Activated CD4-positive, alpha-beta T cell treated with anti-CD3 and anti-CD28 coated beads, Interleukin-2, amount 10 ng/mL, durations not matched to agents 7 days and 5 days (primary cell): ENCODE measurements around the gene ATG10. TPM values are rescaled to one million over a fixed set of nuclear protein-coding genes. Genes with fewer than 3 reads are reported as not detected.
"Not testable (repeated sequence)": the region's sequence is repeated elsewhere in the genome, so short reads cannot be mapped to it uniquely, and the experiment has no call there.

Experiments used
- CTCF ChIA-PET: fragments of 350-600 bp; sonication (Branson Sonifier 250); formaldehyde crosslinking; loops from one replicate; lab custom pipeline; 2021; ENCODE audit warnings: antibody characterized with exemption; lab: Charles Lee
- POLR2A ChIA-PET: fragments of 350-600 bp; sonication (Branson Sonifier 250); formaldehyde crosslinking; loops from one replicate; lab custom pipeline; 2021; ENCODE audit warnings: antibody characterized with exemption; lab: Charles Lee
- DNase-seq: peaks from one replicate; pipeline ENCODE4 v3.0.0-alpha.2; 2020
- H3K27ac Mint-ChIP-seq: one replicate; pipeline ENCODE4 v1.8.0; 2021; ENCODE audit warnings: mild to moderate bottlenecking, moderate library complexity, mixed read lengths
- H3K27me3 Mint-ChIP-seq: one replicate; pipeline ENCODE4 v1.8.0; 2021; ENCODE audit warnings: mixed read lengths
- H3K36me3 Mint-ChIP-seq: one replicate; pipeline ENCODE4 v1.8.0; 2021; ENCODE audit warnings: low read depth, mixed read lengths
- H3K4me1 Mint-ChIP-seq: one replicate; pipeline ENCODE4 v1.8.0; 2021; ENCODE audit warnings: mixed read lengths
- H3K4me3 Mint-ChIP-seq: one replicate; pipeline ENCODE4 v1.8.0; 2021; ENCODE audit warnings: mild to moderate bottlenecking, moderate library complexity, mixed read lengths
- H3K9me3 Mint-ChIP-seq: one replicate; pipeline ENCODE4 v1.8.0; 2021; ENCODE audit warnings: mixed read lengths
- total RNA-seq, 2 experiments: library from RNA; stranded (reverse); gene quantifications; one replicate each; pipeline ENCODE4 v1.2.3, GENCODE V29; 2021

The ATG10 gene
- total RNA-seq, 2 experiments from 2014 or later, result 6.6 to 9.4 TPM

DNA sequence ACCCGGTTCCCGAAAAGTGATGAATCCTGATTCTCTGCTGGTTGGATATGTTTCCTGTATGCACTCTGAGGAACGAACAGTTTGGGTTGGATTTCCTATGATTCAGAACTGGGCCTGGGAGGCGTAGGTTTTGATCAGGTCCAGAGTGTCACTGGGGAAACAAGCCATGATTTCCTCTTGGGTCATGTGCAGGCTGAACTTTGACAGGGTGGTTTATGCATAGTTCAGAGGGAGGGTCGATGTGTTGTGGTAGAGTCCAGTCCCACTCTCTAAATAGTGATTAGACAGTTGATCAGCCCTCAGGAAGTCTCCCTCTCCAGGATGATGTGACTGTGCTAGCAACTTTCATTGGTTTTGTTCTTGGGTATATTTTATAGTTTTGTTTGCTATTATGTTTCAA is 17.4 kb downstream of the ATG10 start:
- no peaks in the 10 kb centered on the region for H3K27me3 Mint-ChIP-seq
- no peak overlapping the region for H3K27ac Mint-ChIP-seq
- POLR2A ChIA-PET, result no interaction called here

DNA sequence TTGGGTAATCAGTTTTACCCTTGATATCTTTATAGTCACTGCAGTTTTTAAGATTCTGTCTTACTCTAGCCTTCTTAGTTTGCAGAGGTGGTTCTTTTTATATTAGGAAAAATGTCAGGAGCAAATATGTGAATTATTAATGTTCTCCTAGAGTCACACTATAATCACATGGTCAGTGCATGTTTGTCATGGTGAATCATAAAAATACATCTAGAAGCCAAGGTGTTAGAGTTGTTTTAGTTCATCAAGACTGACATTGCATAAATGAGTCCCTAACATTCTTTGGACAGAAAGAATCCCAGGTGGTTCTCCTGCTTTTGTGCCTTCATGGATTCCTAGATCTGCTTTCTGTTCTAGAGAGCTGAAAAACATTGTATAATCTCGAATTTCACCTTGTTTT is 22.9 kb downstream of the ATG10 start:
- Mint-ChIP-seq H3K4me1 (no peaks in the 10 kb centered on the region), H3K9me3 (peaks cover 28% of the 10 kb centered on the region), H3K27me3 (no peaks in the 10 kb centered on the region), H3K4me3 (no peak overlapping the region), H3K36me3 (peaks cover 53% of the 10 kb centered on the region), H3K27ac (no peak overlapping the region)
- CTCF ChIA-PET, result no interaction called here
- DNase-seq, result no peak
- POLR2A ChIA-PET, result no interaction called here

More for the DNA sequence above, 17.4 kb downstream of the ATG10 start:
- H3K36me3 Mint-ChIP-seq, result peaks cover 24% of the 10 kb centered on the region
- peaks cover 4% of the 10 kb centered on the region for H3K9me3 Mint-ChIP-seq
- H3K4me1 Mint-ChIP-seq, result no peaks in the 10 kb centered on the region
- no peak for DNase-seq
- CTCF ChIA-PET, result no interaction called here
- H3K4me3 Mint-ChIP-seq, result no peak overlapping the region

DNA sequence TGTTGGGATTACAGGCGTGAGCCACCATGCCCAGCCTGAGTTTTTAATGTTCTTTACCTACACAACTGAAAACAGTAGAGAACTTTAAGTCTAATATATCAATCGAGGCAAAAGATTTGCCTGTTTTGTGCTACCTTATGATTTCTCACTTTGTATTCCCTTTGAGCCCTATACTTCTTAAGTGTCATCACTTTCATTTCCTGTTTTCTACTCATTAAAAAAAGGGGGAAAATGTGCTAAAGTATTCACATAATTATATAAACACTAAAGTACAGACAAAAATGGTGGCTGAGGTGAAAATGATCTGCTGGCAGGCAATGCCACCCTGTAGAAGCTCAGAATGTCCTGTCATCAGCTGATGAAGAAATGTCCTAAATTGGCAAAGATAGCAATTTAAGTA is 23.6 kb downstream of the ATG10 start:
- peaks cover 28% of the 10 kb centered on the region for H3K9me3 Mint-ChIP-seq
- no peak overlapping the region for H3K27ac Mint-ChIP-seq
- no peak overlapping the region for H3K4me3 Mint-ChIP-seq
- peaks cover 51% of the 10 kb centered on the region for H3K36me3 Mint-ChIP-seq
- H3K27me3 Mint-ChIP-seq, result no peaks in the 10 kb centered on the region
- H3K4me1 Mint-ChIP-seq, result no peaks in the 10 kb centered on the region
- ChIA-PET CTCF (no interaction called here), POLR2A (no interaction called here)
- DNase-seq, result no peak

DNA sequence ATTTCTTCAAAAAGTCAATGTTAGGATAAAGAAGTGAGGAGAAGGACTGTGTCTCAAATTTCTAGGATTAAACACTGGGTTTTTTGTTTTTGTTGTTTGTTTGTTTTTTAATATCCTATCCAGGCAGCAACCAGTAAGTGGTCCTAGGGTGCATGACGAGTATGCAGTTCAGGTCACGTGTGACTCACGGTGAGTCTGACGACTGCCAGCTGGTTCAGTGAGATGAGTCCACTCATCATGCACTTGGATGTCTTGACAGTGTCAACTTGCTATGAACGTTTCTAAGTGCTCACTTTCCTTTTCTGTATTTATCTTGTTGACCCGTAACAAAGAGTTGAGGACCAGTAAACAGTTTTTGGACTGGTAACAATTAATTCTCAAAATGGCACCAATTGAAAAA is 32.7 kb downstream of the ATG10 start:
- ChIA-PET CTCF (no interaction called here), POLR2A (no interaction called here)
- Mint-ChIP-seq H3K36me3 (peaks cover 3% of the 10 kb centered on the region), H3K4me1 (no peaks in the 10 kb centered on the region), H3K9me3 (peaks cover 2% of the 10 kb centered on the region), H3K4me3 (no peak overlapping the region), H3K27me3 (no peaks in the 10 kb centered on the region), H3K27ac (no peak overlapping the region)
- DNase-seq, result no peak

DNA sequence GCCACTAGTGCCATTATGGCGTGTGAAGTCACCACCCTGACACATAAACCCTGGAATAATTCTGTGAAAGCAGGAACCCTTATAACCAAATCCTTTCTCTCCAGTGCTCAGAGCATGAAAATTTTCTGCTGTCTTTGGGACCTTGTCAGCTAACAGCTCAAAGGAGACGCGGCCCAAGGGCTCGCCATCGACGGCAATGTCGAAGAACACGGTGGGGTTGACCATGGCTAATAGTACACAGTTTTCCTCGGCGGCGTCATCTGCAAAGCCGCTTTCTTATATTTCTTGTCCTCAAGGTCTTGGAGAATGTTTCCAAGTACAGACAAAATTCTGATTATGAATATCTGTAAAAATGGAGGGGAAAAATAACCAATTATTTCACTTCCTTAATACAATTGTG is 38.0 kb downstream of the ATG10 start:
- CTCF ChIA-PET, H3K4me1 Mint-ChIP-seq, H3K9me3 Mint-ChIP-seq, DNase-seq, H3K27ac Mint-ChIP-seq, POLR2A ChIA-PET, H3K4me3 Mint-ChIP-seq, H3K27me3 Mint-ChIP-seq: not testable (repeated sequence)
- H3K36me3 Mint-ChIP-seq, result peaks cover 14% of the 10 kb centered on the region

DNA sequence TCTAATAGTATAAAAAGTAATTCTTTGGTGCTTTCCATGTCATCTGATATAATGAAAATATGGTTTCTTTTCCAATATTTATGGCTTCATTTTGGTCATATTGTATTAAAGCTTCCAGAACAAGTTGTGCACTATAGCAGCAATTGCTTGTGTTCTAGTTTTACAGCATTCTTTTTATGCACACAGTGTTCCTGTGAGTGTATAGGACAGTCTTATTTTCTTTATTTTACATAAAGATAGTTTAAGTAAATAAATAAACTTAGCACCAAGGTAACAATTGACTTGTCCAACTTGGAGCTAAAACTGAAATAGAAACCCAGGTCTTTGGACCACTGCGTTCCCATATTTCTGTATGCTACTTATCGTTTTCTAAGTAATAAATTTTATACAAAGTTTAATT is 38.9 kb downstream of the ATG10 start:
- H3K9me3 Mint-ChIP-seq, result peaks cover 7% of the 10 kb centered on the region
- no peak overlapping the region for H3K4me3 Mint-ChIP-seq
- H3K36me3 Mint-ChIP-seq, result peaks cover 17% of the 10 kb centered on the region
- H3K27ac Mint-ChIP-seq, result no peak overlapping the region
- ChIA-PET CTCF (interaction anchor here (0.9 kb wide), 1 partner anchor 13 kb away, joined by 3 read pairs; no protein-coding TSS in a partner anchor), POLR2A (no interaction called here)
- no peaks in the 10 kb centered on the region for H3K27me3 Mint-ChIP-seq
- no peaks in the 10 kb centered on the region for H3K4me1 Mint-ChIP-seq
- no peak for DNase-seq

DNA sequence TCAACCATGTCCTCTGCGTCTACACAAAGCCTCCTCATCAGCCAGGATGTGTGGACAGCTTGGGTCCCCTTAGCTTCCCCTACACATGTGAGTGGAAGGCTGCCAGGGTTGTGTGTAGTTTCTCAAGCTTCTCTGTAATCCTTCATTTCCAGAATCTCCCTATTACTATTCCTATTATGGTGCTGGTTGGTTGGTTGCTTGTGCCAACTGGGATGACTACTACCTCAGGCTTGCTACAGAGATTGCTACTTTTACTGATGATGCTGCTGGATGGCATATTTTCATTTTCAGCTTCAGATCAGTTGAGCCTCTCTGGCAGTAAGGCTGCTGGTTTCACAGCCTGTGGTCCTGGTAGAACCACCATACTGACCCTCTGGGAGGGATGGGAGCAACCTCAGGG is 39.9 kb downstream of the ATG10 start:
- DNase-seq, result no peak
- ChIA-PET POLR2A (no interaction called here), CTCF (no interaction called here)
- Mint-ChIP-seq H3K27ac (no peak overlapping the region), H3K4me1 (no peaks in the 10 kb centered on the region), H3K27me3 (no peaks in the 10 kb centered on the region), H3K9me3 (peaks cover 14% of the 10 kb centered on the region), H3K4me3 (no peak overlapping the region), H3K36me3 (peaks cover 23% of the 10 kb centered on the region)

DNA sequence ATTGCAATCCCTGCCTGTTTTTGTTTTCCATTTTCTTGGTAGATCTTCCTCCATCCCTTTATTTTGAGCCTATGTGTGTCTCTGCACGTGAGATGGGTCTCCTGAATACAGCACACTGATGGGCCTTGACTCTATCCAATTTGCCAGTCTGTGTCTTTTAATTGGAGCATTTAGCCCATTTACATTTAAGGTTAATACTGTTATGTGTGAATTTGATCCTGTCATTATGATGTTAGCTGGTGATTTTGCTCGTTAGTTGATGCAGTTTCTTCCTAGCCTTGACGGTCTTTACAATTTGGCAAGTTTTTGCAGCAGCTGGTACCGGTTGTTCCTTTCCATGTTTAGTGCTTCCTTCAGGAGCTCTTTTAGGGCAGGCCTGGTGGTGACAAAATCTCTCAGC is 42.8 kb downstream of the ATG10 start:
- H3K4me3 Mint-ChIP-seq, H3K27ac Mint-ChIP-seq, DNase-seq, H3K27me3 Mint-ChIP-seq, H3K4me1 Mint-ChIP-seq, POLR2A ChIA-PET, CTCF ChIA-PET: not testable (repeated sequence)
- H3K36me3 Mint-ChIP-seq, result peaks cover 23% of the 10 kb centered on the region
- peaks cover 14% of the 10 kb centered on the region for H3K9me3 Mint-ChIP-seq

DNA sequence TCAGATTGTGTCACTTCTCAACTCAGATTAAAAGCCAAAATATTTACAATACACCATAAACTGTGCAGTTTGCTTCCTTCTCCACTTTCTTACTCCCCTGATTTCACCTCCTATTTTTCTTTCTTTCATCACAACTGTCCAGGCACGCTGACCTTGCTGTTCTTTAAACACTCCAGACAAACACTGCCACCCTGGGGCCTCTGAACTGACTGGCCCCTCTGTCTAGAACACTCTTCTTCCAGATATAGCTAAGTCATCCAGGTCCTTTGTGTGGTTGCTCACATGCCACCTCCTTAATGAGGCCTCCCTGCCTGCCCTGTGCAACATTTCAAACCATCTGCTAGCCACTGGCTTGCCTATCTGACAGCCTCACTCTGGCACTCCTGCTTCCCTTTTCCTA is 46.6 kb downstream of the ATG10 start:
- H3K9me3 Mint-ChIP-seq, result peaks cover 9% of the 10 kb centered on the region
- H3K36me3 Mint-ChIP-seq, result peaks cover 15% of the 10 kb centered on the region
- H3K27ac Mint-ChIP-seq, result no peak overlapping the region
- H3K4me1 Mint-ChIP-seq, result no peaks in the 10 kb centered on the region
- no peaks in the 10 kb centered on the region for H3K27me3 Mint-ChIP-seq
- no peak for DNase-seq
- POLR2A ChIA-PET, result no interaction called here
- CTCF ChIA-PET, result no interaction called here
- no peak overlapping the region for H3K4me3 Mint-ChIP-seq

DNA sequence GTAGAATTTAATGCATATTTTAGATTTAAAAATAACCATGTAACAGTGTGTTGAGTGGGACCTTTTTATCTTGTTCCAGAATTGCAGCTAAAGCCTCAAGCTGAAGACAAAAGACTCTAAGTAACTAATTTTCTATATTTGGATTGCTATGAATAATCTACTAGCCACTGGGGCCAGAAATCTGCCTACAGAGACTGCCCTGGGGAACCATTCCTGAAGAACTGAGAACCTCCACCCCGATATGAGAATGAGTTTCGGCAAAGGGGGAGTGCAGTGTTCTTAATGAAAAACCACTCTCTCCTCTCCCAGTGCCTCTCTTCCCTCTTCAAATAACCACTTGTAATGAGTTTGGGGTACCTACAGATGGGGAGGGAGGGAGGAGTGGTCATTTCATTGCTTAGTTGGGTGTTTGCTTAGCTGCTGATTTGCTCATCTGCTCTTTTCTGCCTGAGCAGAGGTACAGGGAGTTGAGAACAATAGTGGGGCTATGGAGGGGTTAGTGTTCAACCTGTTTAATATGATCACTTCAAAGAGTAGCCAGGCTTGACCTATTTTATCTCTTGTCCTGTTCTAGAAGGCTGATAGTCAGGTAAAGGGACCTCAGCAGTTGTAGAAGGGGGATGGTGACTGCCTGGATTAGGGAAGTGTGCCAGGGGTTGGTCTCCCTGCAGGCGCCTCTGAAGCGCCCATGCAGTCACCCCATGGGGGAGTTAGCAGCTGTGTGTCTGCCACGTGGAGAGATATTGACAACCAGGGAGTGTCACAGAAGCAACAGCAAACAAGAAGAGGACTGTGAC is 47.7 kb downstream of the ATG10 start:
- no peak overlapping the region for H3K27ac Mint-ChIP-seq
- no peaks in the 10 kb centered on the region for H3K27me3 Mint-ChIP-seq
- H3K4me1 Mint-ChIP-seq, result no peaks in the 10 kb centered on the region
- peaks cover 6% of the 10 kb centered on the region for H3K9me3 Mint-ChIP-seq
- no peak overlapping the region for H3K4me3 Mint-ChIP-seq
- CTCF ChIA-PET, result no interaction called here
- POLR2A ChIA-PET, result interaction anchor here (0.6 kb wide), 1 partner anchor 122 kb away, joined by 5 read pairs; no protein-coding TSS in a partner anchor
- peaks cover 12% of the 10 kb centered on the region for H3K36me3 Mint-ChIP-seq
- no peak for DNase-seq

DNA sequence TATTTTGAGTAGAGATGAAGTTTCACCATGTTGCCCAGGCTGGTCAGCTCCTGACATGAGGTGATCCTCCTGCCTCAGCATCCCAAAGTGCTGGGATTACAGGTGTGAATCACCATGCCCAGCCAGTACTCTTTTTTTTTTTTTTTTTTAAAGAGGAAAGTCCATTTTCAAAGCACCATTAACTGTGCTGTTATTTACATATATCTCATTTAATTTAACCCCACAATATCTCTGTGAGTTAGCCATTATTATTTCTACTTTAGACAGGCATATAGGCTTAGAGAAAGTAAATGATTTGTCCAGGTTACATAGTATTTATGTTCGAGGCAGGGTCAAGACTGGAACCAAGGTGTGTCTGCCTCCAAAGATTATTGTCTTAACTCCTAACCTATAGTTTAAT is 50.7 kb downstream of the ATG10 start:
- H3K4me1 Mint-ChIP-seq, result no peaks in the 10 kb centered on the region
- H3K27ac Mint-ChIP-seq, result no peak overlapping the region
- H3K27me3 Mint-ChIP-seq, result no peaks in the 10 kb centered on the region
- POLR2A ChIA-PET, result no interaction called here
- H3K36me3 Mint-ChIP-seq, result no peaks in the 10 kb centered on the region
- no peaks in the 10 kb centered on the region for H3K9me3 Mint-ChIP-seq
- no peak for DNase-seq
- H3K4me3 Mint-ChIP-seq, result no peak overlapping the region
- CTCF ChIA-PET, result interaction anchor here (0.6 to 0.7 kb wide), 2 partner anchors 118 to 134 kb away, joined by 3 read pairs; no protein-coding TSS in a partner anchor

DNA sequence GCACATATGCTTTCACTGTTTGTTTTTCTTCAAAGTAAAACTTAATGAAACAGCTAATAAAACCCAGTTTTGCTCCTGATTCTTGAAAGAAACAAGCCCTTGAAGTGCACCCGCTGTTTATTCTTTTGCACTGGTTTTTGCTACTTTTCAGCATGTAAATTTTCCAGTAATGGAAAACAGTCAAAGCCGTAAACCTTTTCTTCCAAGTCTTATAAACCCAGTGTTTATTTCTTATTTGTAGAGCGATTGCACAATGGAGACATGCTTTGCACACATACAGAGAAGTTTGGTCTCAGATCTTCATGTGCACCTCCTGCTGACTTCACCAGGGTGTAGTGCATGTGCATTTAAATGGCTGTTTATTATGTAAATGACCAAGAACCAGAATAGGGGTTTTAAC is 51.8 kb downstream of the ATG10 start:
- no peak overlapping the region for H3K27ac Mint-ChIP-seq
- no peak for DNase-seq
- H3K4me3 Mint-ChIP-seq, result no peak overlapping the region
- H3K9me3 Mint-ChIP-seq, result no peaks in the 10 kb centered on the region
- no peaks in the 10 kb centered on the region for H3K36me3 Mint-ChIP-seq
- ChIA-PET POLR2A (no interaction called here), CTCF (interaction anchor here (0.9 kb wide), 1 partner anchor 334 kb away, joined by 3 read pairs; no protein-coding TSS in a partner anchor)
- no peaks in the 10 kb centered on the region for H3K4me1 Mint-ChIP-seq
- H3K27me3 Mint-ChIP-seq, result no peaks in the 10 kb centered on the region

DNA sequence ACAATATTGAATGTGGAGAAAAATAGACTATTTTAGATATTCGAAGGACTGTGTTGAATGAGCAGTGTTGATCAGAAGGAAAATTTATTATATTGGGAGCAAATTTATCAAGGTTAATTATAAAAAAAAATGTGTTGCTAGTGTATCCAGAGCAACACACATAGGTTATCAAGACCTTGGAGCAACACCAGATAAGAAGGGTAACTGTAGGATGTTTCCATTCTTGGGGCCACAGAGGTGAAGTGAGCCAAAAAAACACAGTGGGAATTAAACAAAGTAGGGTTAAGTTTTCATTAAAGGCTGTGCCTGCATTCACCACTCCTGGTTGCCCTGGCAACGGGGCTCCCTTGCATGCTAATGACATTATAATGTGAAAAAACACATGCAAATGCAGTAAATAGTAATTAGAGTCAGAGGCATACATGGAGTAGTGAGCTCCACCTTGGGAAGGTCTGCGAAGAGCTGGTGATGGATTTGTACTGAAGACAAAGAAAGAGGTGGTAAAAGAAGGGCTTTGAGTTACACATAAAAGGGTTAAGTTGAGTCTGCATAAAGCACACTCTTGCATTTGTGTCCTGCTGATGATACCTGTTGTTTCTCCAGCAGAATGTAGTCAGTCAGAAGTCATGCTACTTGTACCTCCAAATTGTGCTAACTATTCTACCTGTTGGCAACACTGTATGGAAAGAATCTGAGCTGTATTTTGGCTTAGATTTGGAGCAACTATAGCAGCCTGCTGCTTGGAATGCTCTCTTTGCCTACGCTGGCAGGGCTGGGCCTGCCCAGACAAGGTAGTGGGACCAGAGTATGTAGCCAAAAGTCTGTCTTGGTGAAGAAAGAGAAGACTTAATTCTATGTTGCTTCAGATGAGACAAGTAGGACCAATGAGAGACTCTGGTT is 59.6 kb downstream of the ATG10 start:
- H3K27me3 Mint-ChIP-seq, result no peaks in the 10 kb centered on the region
- no peak for DNase-seq
- H3K9me3 Mint-ChIP-seq, result peaks cover 2% of the 10 kb centered on the region
- H3K4me3 Mint-ChIP-seq, result no peak overlapping the region
- POLR2A ChIA-PET, result no interaction called here
- H3K36me3 Mint-ChIP-seq, result peaks cover 2% of the 10 kb centered on the region
- H3K27ac Mint-ChIP-seq, result no peak overlapping the region
- CTCF ChIA-PET, result no interaction called here
- no peaks in the 10 kb centered on the region for H3K4me1 Mint-ChIP-seq
